Peyer's patch (tissue), 4 donors: ENCODE data around the gene RGS7BP.

ENCODE experiments used
- POLR2A ChIP-seq, 2 donors: fragments of 450-650 bp; IDR thresholded peaks; one replicate each; pipeline ENCODE4 v1.5.1; 2017; ENCODE audit warnings: antibody characterized with exemption in 2 of 2, mild to moderate bottlenecking in 2 of 2, moderate library complexity in 2 of 2
- TF ChIP-seq, protein P1 (sequence below), 6 experiments: fragments of 450-650 bp in 4 of 6; fragments of 200-600 bp in 2 of 6; sonication (generic) in 1 of 6; IDR thresholded peaks; one replicate each; pipeline ENCODE4 v1.5.1; 2017 to 2019; ENCODE audit warnings: antibody characterized with exemption in 6 of 6, mild to moderate bottlenecking in 3 of 6, moderate library complexity in 1 of 6

DNA sequence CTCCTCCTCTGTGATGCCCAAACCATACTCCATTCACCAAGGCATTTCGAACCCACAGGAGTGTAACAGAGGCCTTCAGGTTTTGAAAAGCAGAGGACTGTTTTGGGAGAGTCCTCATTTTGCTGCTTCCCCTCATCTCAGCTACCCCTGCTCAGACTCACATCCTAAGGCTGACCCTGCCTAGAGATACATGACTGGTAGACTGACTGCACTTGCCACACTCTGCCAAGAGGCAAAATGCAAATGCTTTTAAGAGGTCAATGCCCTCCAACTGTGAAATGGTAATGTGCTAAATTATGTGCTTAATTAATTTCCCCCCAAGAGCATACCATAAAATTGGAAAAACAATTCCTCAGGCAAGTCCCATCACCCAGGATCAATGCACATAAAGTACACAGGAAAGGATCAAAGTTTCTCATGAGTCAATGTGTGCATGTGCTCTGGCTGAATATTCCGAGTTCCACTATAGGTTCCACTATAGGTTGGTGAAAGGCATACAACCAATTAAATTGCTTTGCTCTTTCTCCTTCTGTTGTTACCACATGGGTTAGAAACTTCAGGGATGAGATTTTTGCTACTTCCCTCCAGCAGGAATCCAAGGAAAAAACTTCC is 87.0 kb downstream of the RGS7BP start:
- TF ChIP-seq, protein P1, sequence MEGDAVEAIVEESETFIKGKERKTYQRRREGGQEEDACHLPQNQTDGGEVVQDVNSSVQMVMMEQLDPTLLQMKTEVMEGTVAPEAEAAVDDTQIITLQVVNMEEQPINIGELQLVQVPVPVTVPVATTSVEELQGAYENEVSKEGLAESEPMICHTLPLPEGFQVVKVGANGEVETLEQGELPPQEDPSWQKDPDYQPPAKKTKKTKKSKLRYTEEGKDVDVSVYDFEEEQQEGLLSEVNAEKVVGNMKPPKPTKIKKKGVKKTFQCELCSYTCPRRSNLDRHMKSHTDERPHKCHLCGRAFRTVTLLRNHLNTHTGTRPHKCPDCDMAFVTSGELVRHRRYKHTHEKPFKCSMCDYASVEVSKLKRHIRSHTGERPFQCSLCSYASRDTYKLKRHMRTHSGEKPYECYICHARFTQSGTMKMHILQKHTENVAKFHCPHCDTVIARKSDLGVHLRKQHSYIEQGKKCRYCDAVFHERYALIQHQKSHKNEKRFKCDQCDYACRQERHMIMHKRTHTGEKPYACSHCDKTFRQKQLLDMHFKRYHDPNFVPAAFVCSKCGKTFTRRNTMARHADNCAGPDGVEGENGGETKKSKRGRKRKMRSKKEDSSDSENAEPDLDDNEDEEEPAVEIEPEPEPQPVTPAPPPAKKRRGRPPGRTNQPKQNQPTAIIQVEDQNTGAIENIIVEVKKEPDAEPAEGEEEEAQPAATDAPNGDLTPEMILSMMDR (IDR thresholded peaks at IDR 0.05) = no peak
- no peak for TF ChIP-seq POLR2A (IDR thresholded peaks at IDR 0.05)
